MM.1S (cell line): ENCODE results near the gene CDC45.

Experiments used
- DNase-seq: peaks from one replicate; pipeline ENCODE4 v3.0.0-alpha.2; 2015
- H2AFZ ChIP-seq: fragments of 300-600 bp; sonication (generic); 2 replicates; pipeline ENCODE4 v1.6.0; 2016; ENCODE audit warnings: antibody characterized with exemption, low read length
- H3F3A ChIP-seq: fragments of 300-600 bp; sonication (generic); 2 replicates; pipeline ENCODE4 v1.6.1; 2016; ENCODE audit warnings: mild to moderate bottlenecking, antibody characterized with exemption, low read length, moderate library complexity, mixed read lengths; ENCODE audit not compliant: insufficient read depth
- H3K27ac ChIP-seq: fragments of 300-600 bp; sonication (generic); 2 replicates; pipeline ENCODE4 v1.5.1; 2016; ENCODE audit warnings: mild to moderate bottlenecking, low read length
- H3K27me3 ChIP-seq: fragments of 300-600 bp; sonication (generic); replicated peaks from 2 replicates; pipeline ENCODE4 v1.6.0; 2016; ENCODE audit warnings: low read length; ENCODE audit not compliant: insufficient read depth
- H3K36me3 ChIP-seq: fragments of 300-600 bp; sonication (generic); replicated peaks from 2 replicates; pipeline ENCODE4 v1.6.1; 2016; ENCODE audit warnings: mild to moderate bottlenecking, low read length, mixed read lengths; ENCODE audit not compliant: insufficient read depth
- H3K4me1 ChIP-seq: fragments of 300-600 bp; sonication (generic); 2 replicates; pipeline ENCODE4 v1.6.1; 2016; ENCODE audit warnings: low read length, mixed read lengths
- H3K4me2 ChIP-seq: fragments of 300-600 bp; sonication (generic); 2 replicates; pipeline ENCODE4 v1.6.0; 2016; ENCODE audit warnings: low read depth, low read length
- H3K4me3 ChIP-seq: fragments of 300-600 bp; sonication (generic); 2 replicates; pipeline ENCODE4 v1.5.1; 2016; ENCODE audit warnings: low read length, mixed read lengths
- H3K79me2 ChIP-seq: fragments of 300-600 bp; sonication (generic); 2 replicates; pipeline ENCODE4 v1.6.1; 2016; ENCODE audit warnings: mixed run types, low read length, mixed read lengths
- H3K9ac ChIP-seq: fragments of 300-600 bp; sonication (generic); 2 replicates; pipeline ENCODE4 v1.6.1; 2016; ENCODE audit warnings: low read length, mixed read lengths
- H3K9me2 ChIP-seq: fragments of 300-600 bp; sonication (generic); replicated peaks from 2 replicates; pipeline ENCODE4 v1.6.1; 2016; ENCODE audit warnings: mild to moderate bottlenecking, low read length, mixed read lengths; ENCODE audit not compliant: insufficient read depth
- H3K9me3 ChIP-seq: fragments of 300-600 bp; sonication (generic); replicated peaks from 2 replicates; pipeline ENCODE4 v1.6.1; 2016; ENCODE audit warnings: mild to moderate bottlenecking, low read length, mixed read lengths; ENCODE audit not compliant: insufficient read depth
- H4K20me1 ChIP-seq: fragments of 300-600 bp; sonication (generic); 2 replicates; pipeline ENCODE4 v1.6.1; 2016; ENCODE audit warnings: mild to moderate bottlenecking, low read length, moderate library complexity, mixed read lengths; ENCODE audit not compliant: insufficient read depth
- CTCF ChIP-seq: fragments of 300-600 bp; sonication (generic); IDR thresholded peaks from 2 replicates; pipeline ENCODE4 v1.5.1; 2016; ENCODE audit warnings: antibody characterized with exemption, low read length, mixed read lengths
- EZH2 ChIP-seq: fragments of 300-600 bp; sonication (generic); optimal IDR thresholded peaks from 2 replicates; pipeline ENCODE3; 2017; ENCODE audit warnings: low read depth, mild to moderate bottlenecking, antibody characterized with exemption, low read length, mixed read lengths
- EZH2phosphoT487 ChIP-seq: fragments of 300-600 bp; sonication (generic); IDR thresholded peaks from 2 replicates; pipeline ENCODE4 v1.6.1; 2018; ENCODE audit warnings: antibody characterized with exemption, low read length

CDC45 gene

GRCh38 chr22:19457828-19458428, 21.8 kb upstream of the CDC45 start:
- no peak overlapping the region for H3K4me3 ChIP-seq
- no peak overlapping the region for H3K4me2 ChIP-seq
- DNase-seq, result no peak
- H3K27ac ChIP-seq, result no peak overlapping the region
- TF ChIP-seq EZH2phosphoT487 (no peak), EZH2 (no peak), CTCF (no peak)
- H3K9me3 ChIP-seq, result no peaks in the 10 kb centered on the region
- H3K36me3 ChIP-seq, result peaks cover 6% of the 10 kb centered on the region; the same call in 1 of the 2 replicates
- H3K9ac ChIP-seq, result no peak overlapping the region
- H3K9me2 ChIP-seq, result no peaks in the 10 kb centered on the region
- H3K4me1 ChIP-seq, result no peaks in the 10 kb centered on the region
- no peaks in the 10 kb centered on the region for H3K79me2 ChIP-seq
- no peak overlapping the region for H2AFZ ChIP-seq
- no peaks in the 10 kb centered on the region for H3K27me3 ChIP-seq
- no peaks in the 10 kb centered on the region for H3F3A ChIP-seq
- no peaks in the 10 kb centered on the region for H4K20me1 ChIP-seq

DNA sequence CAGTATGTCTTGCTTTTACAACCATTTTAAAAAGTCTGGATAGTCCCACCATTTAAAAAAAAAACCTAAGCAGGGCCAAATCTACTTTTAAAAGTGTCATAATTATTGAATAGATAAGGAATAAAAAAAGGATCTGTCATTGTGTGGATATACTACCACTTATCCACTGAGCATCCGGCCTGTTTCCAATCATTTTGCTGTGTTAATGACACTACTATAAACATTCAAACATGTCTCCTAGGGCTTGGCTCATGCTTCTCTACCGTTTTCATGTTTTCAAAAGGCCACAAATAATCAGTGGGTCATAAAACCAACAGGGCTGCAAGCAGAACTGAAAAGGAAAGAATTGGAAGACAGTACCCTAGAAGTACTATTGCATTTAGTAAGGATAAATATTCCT, 19.7 kb upstream of the CDC45 start:
- Histone ChIP-seq H3K27ac (no peak overlapping the region), H3K4me3 (no peak overlapping the region), H3K4me1 (no peaks in the 10 kb centered on the region), H3K9me2 (no peaks in the 10 kb centered on the region), H3K36me3 (peaks cover 3% of the 10 kb centered on the region; the same call in 1 of the 2 replicates), H3K27me3 (no peaks in the 10 kb centered on the region), H3K4me2 (no peak overlapping the region), H3K9ac (no peak overlapping the region), H3F3A (no peaks in the 10 kb centered on the region), H4K20me1 (no peaks in the 10 kb centered on the region), H3K9me3 (no peaks in the 10 kb centered on the region), H2AFZ (no peak overlapping the region), H3K79me2 (no peaks in the 10 kb centered on the region)
- no peak for DNase-seq
- TF ChIP-seq EZH2phosphoT487 (no peak), CTCF (no peak), EZH2 (no peak)

DNA sequence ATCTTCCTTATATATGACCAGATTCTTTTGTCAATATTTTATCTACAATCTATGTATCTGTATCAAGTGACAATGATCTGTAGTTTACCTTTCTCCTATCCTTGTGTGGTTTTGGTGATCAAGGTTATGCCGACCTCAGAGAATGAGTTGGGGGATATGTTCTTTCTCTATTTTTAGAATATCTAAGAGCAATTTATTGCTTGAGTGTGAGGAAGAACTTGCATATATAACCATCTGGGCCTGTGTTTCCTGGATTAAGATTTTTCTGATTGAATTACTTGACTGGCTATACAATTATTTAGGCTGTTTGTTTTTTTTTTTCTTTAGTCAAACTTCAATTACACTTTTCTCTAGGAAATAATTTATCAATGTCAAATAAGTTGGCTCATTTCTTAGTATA, 18.2 kb upstream of the CDC45 start:
- no peaks in the 10 kb centered on the region for H3F3A ChIP-seq
- no peaks in the 10 kb centered on the region for H3K27me3 ChIP-seq
- no peak overlapping the region for H3K27ac ChIP-seq
- no peak for DNase-seq
- H3K9ac ChIP-seq, result no peak overlapping the region
- H2AFZ ChIP-seq, result no peak overlapping the region
- no peaks in the 10 kb centered on the region for H3K9me2 ChIP-seq
- no peak overlapping the region for H3K4me3 ChIP-seq
- TF ChIP-seq EZH2 (no peak), EZH2phosphoT487 (no peak), CTCF (no peak)
- H3K4me2 ChIP-seq, result no peak overlapping the region
- H3K4me1 ChIP-seq, result no peaks in the 10 kb centered on the region
- H3K9me3 ChIP-seq, result no peaks in the 10 kb centered on the region
- H3K36me3 ChIP-seq, result peaks cover 8% of the 10 kb centered on the region; the same call in 1 of the 2 replicates
- H3K79me2 ChIP-seq, result no peaks in the 10 kb centered on the region
- no peaks in the 10 kb centered on the region for H4K20me1 ChIP-seq
